ENCODE measurements around the gene LLGL2.

DNA sequence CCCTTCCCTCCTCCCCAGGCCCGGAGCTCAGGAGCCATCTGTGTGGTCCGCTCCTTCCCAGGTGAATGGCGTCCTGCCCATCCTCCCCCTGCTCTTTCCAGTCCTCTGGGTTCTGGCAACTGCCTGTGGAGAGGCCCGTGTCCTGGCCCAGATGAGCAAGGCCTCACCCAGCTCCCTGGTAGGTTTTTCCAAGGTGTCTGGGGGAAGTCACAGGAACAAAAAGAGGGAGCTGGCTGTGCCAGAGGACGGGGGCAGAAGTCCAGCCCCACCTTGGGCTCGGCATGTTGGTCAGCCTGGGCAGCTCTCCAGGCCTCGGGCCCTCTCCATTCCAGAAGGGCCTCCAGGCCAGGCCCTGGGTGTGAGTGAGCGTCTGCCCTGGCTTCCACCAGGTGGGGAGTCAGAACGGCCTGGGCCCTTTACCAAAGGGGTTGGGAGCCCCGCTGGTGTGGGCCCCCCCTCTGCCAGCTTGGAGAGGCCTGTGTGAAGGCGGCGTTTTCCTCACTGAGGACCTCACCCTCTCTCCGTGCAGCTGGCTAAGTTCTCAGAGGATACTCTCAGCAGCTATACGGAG is 35.2 kb upstream of the LLGL2 start:
- TF ChIP-seq ZNF384 (IDR thresholded peaks at IDR 0.05) (no peak), FOXK2 (IDR thresholded peaks at IDR 0.05) (no peak), SP1 (IDR thresholded peaks at IDR 0.05) (no peak), TARDBP (IDR thresholded peaks at IDR 0.05) (no peak)
- TF ChIP-seq, protein P1, sequence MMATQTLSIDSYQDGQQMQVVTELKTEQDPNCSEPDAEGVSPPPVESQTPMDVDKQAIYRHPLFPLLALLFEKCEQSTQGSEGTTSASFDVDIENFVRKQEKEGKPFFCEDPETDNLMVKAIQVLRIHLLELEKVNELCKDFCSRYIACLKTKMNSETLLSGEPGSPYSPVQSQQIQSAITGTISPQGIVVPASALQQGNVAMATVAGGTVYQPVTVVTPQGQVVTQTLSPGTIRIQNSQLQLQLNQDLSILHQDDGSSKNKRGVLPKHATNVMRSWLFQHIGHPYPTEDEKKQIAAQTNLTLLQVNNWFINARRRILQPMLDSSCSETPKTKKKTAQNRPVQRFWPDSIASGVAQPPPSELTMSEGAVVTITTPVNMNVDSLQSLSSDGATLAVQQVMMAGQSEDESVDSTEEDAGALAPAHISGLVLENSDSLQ (IDR thresholded peaks at IDR 0.05): no peak

Data from HEK293T (cell line).